Panc1 (cell line): ENCODE results near the gene LNX1. TPM values are rescaled to one million over a fixed set of nuclear protein-coding genes. Genes with fewer than 3 reads are reported as not detected.

ENCODE experiments used
- ATAC-seq: fragments of 200-7000 bp; cut with Tn5 transposase; 2 replicates; pipeline ENCODE4 v1.9.1; 2020; ENCODE audit warnings: mild to moderate bottlenecking, moderate library complexity
- BruUV-seq: library from RNA; stranded (reverse); fragments of 400-500 nt; replicated peaks from 2 replicates; lab custom pipeline; 2021; lab: Mats Ljungman, UMichigan
- CTCF ChIA-PET: fragments of 300-600 bp; sonication (Branson Sonifier 250); formaldehyde crosslinking; loops from one replicate; lab custom pipeline; 2022; ENCODE audit warnings: antibody characterized with exemption; lab: Charles Lee
- POLR2A ChIA-PET: fragments of 300-600 bp; sonication (Branson Sonifier 250); formaldehyde crosslinking; loops from one replicate; lab custom pipeline; 2022; ENCODE audit warnings: antibody characterized with exemption; lab: Charles Lee
- DNase-seq: peaks from one replicate; pipeline ENCODE4 v3.0.0-alpha.2; 2010; ENCODE audit warnings: low read depth, low spot score
- H3K27ac ChIP-seq: 2 replicates; pipeline ENCODE4 v1.5.1; 2011; ENCODE audit warnings: mild to moderate bottlenecking, low read length, inconsistent platforms
- H3K27me3 ChIP-seq: fragments of 200-500 bp; sonication (Bioruptor generic); 2 replicates; pipeline ENCODE4 v1.6.0; 2014; ENCODE audit warnings: low read length, inconsistent platforms; ENCODE audit not compliant: control insufficient read depth, insufficient read depth
- H3K36me3 ChIP-seq: fragments of 200-500 bp; sonication (Bioruptor generic); 2 replicates; pipeline ENCODE4 v1.5.1; 2014; ENCODE audit warnings: inconsistent platforms, mild to moderate bottlenecking, low read length, moderate library complexity; ENCODE audit not compliant: control insufficient read depth, insufficient read depth
- H3K4me1 ChIP-seq: 2 replicates; pipeline ENCODE4 v1.5.1; 2011; ENCODE audit warnings: inconsistent platforms, mild to moderate bottlenecking, low read length, moderate library complexity; ENCODE audit not compliant: control insufficient read depth, insufficient read depth
- H3K4me3 ChIP-seq, 2 experiments: 2 replicates each; pipeline ENCODE4 v1.5.1; 2011 to 2012; ENCODE audit warnings: low read depth in 2 of 2, low read length in 2 of 2, mild to moderate bottlenecking in 2 of 2, inconsistent platforms in 1 of 2, moderate library complexity in 1 of 2
- H3K9me3 ChIP-seq: fragments of 200-500 bp; sonication (Bioruptor generic); 2 replicates; pipeline ENCODE4 v1.5.1; 2014; ENCODE audit warnings: low read depth, mild to moderate bottlenecking, inconsistent platforms, low read length, moderate library complexity; ENCODE audit not compliant: control insufficient read depth, insufficient read depth
- CTCF ChIP-seq: fragments of 450-650 bp; IDR thresholded peaks from 2 replicates; pipeline ENCODE4 v1.5.1; 2017; ENCODE audit warnings: mild to moderate bottlenecking
- POLR2AphosphoS5 ChIP-seq: IDR thresholded peaks from 2 replicates; pipeline ENCODE4 v1.6.1; 2012; ENCODE audit warnings: mild to moderate bottlenecking, low read depth, low read length, moderate library complexity
- REST ChIP-seq, 2 experiments: IDR thresholded peaks; 2 replicates each; pipeline ENCODE4 v1.6.1; 2011 to 2012; ENCODE audit warnings: low read depth in 2 of 2, control low read depth in 1 of 2, low read length in 1 of 2, mild to moderate bottlenecking in 1 of 2, moderate library complexity in 1 of 2; ENCODE audit not compliant: insufficient read depth in 1 of 2
- SIN3A ChIP-seq: IDR thresholded peaks from 2 replicates; pipeline ENCODE4 v1.6.1; 2012; ENCODE audit warnings: low read depth, mild to moderate bottlenecking, low read length, moderate library complexity, borderline replicate concordance; ENCODE audit not compliant: insufficient read depth
- TCF7L2 ChIP-seq: IDR thresholded peaks from 2 replicates; pipeline ENCODE4 v1.6.1; 2011; ENCODE audit warnings: mild to moderate bottlenecking, low read depth, low read length, inconsistent platforms
- in situ Hi-C: cut with HindIII; loops from 2 replicates; pipeline ENCODE4 v1.10.0; 2016; ENCODE audit warnings: low sequenced_read_pairs, low pct_unique_long_range_greater_than_20kb
- intact Hi-C: fragments of 100-400 bp; cut with micrococcal nuclease; formaldehyde crosslinking; loops from one replicate; pipeline ENCODE4 v1.10.0; 2022; ENCODE audit not compliant: unreplicated experiment
- total RNA-seq: library from RNA; stranded (reverse); gene quantifications from one replicate; pipeline ENCODE4 v1.2.1, GENCODE V29; 2021; ENCODE audit not compliant: unreplicated experiment

LNX1 gene
- total RNA-seq, 1 experiment from 2014 or later: 0.18 TPM

GRCh38 chr4:53605783-53606182 lies 14.5 kb upstream of the LNX1 start:
- no peak overlapping the region for H3K4me3 ChIP-seq
- intact Hi-C loops: no loop called here
- H3K27me3 ChIP-seq: no peaks in the 10 kb centered on the region
- no peak overlapping the region for H3K27ac ChIP-seq
- H3K4me1 ChIP-seq: no peaks in the 10 kb centered on the region
- TF ChIP-seq POLR2AphosphoS5 (no peak), REST (IDR thresholded peaks at IDR 0.05; ENCODE audit: insufficient read depth in 1 of 2, low read depth in 2 of 2, low read length in 1 of 2) (no peak), SIN3A (no peak), TCF7L2 (no peak), CTCF (no peak)
- H3K36me3 ChIP-seq: no peaks in the 10 kb centered on the region
- H3K9me3 ChIP-seq: no peaks in the 10 kb centered on the region
- ATAC-seq: no peak
- CTCF ChIA-PET: no interaction called here
- BruUV-seq: no TSS peak
- in situ Hi-C loops: no loop called here
- DNase-seq: no peak
- POLR2A ChIA-PET: no interaction called here

- ATAC-seq: no peak
- ChIA-PET POLR2A (no interaction called here), CTCF (no interaction called here)
- H3K4me3 ChIP-seq: no peak overlapping the region
- no peaks in the 10 kb centered on the region for H3K27me3 ChIP-seq
- TF ChIP-seq REST (IDR thresholded peaks at IDR 0.05; ENCODE audit: insufficient read depth in 1 of 2, low read depth in 2 of 2, low read length in 1 of 2) (no peak), SIN3A (no peak), POLR2AphosphoS5 (no peak), CTCF (no peak), TCF7L2 (no peak)
- H3K4me1 ChIP-seq: no peaks in the 10 kb centered on the region
- no peaks in the 10 kb centered on the region for H3K9me3 ChIP-seq
- no peaks in the 10 kb centered on the region for H3K36me3 ChIP-seq
- in situ Hi-C loops: no loop called here
- intact Hi-C loops: no loop called here
- no peak overlapping the region for H3K27ac ChIP-seq
- no TSS peak for BruUV-seq
- DNase-seq: no peak
These were observed 11.1 kb upstream of the LNX1 start for GRCh38 chr4:53602390-53602789.
